NOMO-1 treated with dmso at 0.1 percent for 144 hours (cell line): Measurements from ENCODE around the gene SUGCT.

Experiments used
- DNase-seq: peaks from one replicate; lab custom pipeline; 2025; ENCODE audit not compliant: unreplicated experiment; lab: John Stamatoyannopoulos, UW

Gene SUGCT

DNA sequence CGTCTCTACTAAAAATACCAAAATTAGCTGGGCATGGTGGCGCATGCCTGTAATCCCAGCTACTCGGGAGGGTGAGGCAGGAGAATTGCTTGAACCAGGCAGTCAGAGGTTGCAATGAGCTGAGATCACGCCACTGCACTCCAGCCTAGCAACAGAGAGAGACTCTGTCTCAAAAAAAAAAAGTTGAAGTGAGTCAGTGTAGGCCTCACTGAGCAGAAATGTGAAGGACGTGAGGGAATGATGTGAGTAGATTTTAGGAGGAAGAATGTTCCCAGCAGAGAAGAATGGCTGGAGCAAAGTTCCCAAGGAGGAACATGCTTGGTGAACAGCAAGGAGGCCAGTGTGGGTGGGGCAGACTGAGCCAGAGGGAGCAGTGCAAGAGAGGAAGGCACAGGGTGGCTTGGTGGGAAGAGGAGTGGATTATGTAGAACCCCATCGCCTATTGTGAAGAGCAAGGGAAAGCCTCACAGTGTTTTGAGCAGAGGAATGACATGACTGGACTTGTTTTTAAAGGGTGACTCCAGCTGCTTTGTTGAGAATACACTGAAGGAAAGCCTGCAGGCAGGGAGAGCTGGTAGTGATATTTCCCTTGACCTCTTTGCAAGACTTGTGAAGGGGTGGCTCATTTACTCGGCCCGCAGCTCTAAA lies 708.7 kb downstream of the SUGCT start:
- DNase-seq, result no peak

DNA sequence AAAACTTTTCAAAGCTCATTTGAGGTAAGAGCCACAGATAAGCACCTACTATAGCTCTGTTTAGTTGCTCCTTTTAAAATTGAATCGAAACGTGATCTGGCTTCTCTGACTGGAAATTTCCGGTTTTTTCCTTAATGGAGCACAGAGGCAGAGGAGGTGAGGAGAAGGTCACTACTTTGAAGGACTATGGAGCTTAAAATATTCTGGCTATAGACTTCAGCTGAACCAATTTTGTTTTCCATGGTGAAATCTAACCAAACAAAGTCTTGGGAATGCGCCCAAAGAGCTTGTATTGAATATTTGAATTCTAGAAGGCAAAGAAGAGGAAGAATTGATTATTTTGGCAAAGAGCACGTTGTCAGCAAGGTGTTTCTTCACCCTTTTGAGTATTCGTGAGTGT lies 711.1 kb downstream of the SUGCT start:
- no peak for DNase-seq

DNA sequence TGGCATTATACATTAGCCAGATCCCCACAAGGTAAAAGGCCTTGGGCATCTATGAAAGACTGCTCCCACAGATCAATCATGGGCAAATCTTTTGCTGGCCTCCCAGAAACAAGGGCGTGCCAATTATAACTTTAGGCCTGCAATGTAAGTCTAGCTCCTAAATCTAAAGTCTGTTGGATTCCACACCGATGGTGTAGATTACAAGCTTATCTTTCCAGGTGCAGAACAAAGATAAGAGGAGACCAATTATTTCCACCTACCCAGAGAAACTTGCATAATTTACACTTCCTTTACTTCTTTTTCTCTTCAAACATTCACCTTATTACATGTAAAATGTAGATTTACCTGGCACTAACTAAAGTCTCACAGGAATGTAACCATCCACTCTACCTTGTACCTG lies 713.1 kb downstream of the SUGCT start:
- no peak for DNase-seq

DNA sequence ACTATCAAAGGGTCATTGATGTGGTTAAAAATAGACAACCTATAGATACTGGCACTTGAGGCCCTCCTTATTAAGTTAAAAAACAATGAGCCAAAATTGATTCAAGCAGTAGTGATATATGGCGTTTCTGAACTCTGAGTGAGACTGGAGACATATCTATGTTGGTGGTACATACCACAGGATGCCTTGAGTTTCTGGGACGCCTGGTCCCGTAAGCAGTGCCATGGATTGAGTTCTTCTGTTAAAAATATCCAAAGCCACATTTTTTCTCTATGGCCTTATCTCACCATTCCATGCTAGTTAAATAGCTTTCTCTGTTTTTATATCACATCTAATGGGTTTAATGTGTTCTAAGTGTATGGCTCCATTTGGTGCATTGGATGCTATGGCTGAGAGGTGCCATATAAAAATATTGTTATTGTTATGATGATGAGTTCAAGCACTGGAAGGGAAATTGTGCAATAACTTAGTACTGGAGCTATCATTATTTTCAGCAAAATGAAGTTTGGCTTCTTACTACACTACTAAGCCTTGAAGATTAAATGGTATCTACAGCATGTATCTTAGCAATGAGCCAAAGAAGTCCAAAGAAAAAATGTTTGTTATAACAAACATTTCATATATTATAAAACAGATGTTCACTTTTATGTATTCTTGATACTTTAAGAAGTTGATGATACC lies 713.9 kb downstream of the SUGCT start:
- DNase-seq, result no peak

DNA sequence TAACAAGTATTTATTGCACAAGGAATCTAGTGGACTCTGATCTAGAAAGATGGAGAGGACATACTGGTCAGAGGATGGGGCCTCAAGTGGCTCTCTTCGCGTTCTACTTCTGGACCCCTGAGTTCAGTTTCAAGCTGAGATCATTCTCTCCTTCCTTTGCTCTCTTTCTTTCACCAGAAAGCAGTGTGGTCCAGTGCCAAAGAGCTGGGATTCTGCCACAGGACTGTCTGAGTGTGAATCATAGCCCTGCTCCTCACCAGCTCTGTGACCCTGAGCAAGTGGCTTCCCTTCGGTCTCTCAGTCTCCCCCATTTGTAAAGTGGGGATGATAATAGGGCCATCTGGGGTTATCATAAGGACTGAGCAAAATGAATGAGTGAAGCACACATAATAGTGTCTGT lies 715.2 kb downstream of the SUGCT start:
- no peak for DNase-seq

DNA sequence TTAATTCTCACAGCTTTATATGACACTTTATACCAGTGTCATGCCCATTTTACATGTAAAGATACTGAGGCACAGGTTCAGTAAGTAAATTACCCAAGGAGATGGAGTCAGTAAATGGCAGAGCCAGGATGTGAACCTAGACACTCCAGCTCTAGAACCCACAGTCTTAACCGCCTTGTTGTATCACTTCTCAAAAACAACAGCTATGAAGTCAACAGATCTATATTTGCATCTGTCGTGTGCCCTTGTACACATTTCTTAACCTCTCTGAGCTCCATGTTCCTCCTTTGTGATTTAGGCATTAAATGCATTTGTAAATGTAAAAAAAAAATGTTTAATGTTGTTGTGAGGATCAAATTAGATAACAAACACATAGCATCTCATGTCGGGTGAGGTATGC lies 716.2 kb downstream of the SUGCT start:
- DNase-seq, result no peak

DNA sequence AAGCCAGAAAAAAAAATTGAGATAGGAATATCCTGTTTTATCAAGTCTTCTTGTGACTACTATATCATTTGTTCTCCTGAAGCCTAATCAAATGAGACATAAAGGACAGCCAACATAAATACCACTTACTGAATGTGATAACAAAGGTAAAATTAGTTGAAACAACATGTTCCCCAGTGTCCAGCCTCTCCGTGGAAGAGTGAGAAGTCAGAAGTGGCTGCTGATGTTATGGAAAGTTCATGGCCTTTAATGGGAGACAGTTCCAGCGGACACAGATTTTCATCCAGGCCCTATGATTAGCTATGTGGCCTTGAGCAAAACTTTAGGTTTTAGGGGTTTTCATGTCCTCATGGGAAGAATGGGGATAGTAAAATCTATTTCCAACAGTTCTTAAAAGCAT lies 724.3 kb downstream of the SUGCT start:
- DNase-seq, result no peak

DNA sequence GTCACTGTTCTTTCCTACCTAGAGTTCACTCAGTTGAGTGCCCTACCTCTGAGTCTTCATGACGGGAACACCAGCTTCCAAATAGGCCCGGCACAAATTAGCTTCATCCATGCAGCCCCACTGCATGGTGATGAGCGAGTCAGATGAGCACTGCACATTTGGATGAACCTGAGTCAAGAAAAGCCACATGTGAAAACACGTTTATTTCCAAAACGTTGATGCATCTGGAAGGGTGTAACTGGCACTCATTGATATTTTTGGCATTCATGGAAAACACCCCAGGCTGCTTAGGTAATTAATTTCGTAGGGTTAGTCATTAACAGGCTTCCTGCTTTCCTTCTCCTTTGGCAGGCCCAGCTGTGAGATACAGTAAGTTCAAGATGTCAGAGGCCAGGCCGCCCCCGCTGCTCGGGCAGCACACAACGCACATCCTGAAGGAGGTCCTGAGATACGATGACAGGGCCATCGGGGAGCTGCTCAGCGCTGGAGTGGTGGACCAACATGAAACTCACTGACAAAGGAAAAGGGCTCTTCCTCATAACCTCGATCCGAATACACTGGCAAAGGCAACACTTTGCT lies 725.2 kb downstream of the SUGCT start:
- DNase-seq, result no peak

DNA sequence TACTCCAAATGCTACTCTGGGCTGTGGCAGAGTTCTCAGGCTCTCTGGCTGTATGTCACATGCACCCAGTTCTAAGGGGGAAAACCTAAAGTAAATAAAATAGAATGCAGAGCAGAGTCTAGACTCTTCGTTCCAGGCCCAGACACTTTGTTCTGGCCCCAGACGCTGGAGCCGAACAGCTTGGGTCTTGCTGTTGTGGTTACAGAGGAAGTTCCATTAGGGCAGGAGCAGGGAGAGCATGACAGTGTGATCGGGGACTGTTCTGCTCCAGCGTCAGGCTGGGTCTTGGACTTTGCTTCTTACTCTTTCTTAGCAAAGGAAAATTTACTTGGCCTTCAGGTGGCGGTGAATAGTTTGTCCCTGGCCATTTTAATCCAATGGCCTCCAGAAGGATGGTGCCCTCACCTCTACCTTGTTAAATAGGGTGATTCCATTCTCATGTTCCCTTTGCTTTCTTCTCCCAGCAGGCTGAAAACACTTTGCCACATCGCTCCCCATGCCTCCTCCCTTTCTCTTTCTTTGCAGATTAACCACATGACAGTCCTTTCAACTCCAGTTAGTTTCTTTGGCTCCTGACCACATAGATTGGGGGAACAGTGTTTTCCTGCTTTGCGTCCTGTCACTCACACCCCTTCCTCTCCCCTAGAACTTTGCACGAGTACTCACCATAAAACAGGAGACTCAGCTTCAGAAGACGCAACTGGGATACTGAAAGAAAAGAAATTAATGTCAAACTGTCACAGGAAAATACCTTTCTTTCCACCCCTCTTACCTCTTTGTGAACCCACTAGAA lies 730.8 kb downstream of the SUGCT start:
- DNase-seq, result no peak

DNA sequence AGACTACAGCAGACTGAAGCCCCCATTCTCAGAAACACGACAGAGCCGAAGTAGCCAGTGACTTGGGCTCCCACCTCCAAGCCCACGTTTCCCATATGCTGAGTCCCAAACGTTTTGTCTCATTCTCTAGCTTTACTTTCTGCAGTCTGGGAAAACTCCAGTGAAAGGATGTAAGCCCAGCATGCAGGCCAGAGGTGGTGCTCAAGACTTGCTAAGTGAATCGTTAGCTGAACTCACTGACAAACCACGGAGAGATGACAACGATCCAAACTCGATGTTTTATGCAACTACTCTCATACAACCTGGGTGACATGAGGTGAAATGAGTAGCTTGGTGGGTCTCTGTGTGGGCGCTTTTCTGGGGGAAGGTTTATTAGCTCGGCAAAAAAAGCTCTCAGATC lies 731.8 kb downstream of the SUGCT start:
- DNase-seq, result no peak

DNA sequence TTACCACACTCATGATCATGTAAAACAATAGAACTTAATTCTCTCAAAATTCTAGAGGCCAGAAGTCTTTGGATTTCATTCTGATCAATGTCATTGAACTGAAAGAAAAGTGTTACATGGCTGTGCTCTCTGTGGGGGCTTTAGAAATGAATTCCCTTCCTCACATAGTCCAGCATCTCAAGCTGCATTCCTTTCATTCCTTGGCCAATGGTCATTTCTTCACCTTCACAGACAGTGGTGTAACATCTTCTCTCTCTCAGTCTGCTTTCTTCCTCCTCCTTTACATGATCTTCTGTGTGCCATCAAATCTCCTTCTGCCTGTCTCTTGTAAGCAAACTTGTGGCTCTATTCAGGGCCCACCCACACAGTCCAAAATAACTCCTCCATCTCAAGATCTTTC lies 735.3 kb downstream of the SUGCT start:
- no peak for DNase-seq

DNA sequence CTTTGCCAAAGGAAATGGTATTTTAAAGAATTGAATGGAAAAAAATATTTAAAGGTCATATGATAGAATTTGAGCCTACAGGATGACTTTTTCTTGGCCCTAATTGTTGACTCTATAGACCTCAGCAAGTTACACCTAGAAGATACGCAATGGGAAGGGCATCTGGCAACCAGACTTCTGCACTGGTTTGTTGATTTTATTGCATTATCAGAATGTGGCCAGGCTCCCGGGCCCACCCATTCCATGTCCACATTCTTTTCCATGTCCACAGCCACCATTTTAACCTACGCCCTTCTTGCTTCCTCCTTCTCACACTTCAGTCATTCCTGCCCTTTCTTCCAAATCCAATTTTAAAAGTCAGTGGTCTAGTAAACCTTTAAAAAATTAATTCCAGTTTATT lies 738.4 kb downstream of the SUGCT start:
- DNase-seq, result no peak

DNA sequence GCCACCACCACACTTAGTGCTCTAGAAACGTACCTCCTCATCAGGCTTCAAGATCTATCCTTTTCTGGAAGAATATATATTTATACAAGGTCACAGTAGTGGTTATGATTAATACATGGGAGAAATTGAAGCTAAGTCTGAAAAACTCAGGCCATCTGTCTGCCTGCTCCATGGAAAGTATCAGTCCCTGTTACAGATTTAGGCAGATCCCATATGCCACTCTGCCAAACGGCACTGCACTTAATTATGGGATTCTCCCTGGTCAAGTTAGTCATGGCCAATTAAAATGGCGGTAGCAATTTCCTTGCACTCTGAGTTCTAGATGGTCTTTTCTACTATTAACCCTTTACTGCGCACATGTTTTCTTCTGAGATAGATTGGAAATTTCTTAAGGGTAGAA lies 740.0 kb downstream of the SUGCT start:
- no peak for DNase-seq

DNA sequence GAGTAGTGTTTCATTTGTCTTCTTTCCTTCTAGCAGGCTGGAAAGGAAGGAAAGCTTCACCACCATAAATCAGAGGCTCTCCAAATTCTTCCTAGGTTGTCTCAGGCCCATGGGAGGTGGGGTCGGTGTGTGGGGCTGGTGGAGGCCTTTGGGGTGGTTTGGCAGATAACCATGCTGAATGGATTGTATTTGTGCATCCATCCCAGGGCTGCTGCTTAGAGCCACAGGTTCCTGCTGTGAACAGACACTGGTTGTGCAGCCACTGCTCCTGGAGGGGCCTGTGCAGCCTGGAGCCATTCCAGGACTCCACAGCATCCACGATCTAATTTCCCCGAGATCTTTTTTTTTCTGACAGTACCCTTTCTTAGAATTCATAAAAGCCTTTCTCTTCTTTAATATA lies 741.8 kb downstream of the SUGCT start:
- no peak for DNase-seq

DNA sequence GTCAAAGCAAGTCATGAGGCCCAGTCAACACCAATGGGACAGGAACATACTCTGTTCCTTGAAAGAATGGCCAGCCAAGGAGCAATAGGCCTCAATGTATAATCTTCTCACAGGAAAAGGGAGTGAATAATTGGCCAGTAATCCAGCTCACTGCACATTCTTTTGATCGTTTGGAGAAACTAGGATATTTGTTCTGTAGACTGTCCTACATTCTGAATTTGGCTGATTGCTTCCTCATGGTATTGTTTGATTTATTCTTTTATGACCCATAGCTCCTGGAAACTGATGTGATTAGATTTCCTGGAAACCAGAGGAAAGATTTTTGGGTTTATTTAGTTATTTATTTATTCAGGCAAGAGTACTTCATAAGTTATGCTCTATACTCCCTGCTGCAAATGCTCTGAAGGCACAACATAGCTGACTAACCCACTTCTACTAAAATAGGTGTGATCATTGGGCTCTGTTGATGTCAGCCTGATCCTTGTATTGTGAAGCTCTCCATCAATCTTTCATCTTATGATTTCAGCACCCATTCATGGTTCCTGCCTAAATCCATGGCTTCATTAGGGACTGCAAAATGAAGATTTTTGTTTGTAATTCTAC lies 745.2 kb downstream of the SUGCT start:
- DNase-seq, result no peak

DNA sequence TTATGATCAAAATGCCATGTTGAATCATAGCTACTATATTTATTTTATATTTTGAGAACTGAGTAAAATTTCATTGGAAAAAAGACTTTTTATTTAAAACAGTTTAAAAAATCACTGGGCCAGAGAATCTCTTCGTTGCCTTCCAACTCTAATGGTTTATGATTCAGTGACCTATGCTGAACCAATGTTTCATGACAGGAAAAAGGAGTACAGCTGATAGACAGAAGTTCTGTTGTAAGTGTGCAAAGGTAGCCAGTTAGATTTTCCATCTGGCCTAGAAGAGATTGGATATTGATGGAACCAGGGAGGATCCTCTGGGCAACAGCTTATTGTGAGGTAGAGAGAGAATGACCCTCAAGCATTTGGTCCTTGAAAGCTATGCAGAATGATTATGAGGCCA lies 745.8 kb downstream of the SUGCT start:
- DNase-seq, result no peak

DNA sequence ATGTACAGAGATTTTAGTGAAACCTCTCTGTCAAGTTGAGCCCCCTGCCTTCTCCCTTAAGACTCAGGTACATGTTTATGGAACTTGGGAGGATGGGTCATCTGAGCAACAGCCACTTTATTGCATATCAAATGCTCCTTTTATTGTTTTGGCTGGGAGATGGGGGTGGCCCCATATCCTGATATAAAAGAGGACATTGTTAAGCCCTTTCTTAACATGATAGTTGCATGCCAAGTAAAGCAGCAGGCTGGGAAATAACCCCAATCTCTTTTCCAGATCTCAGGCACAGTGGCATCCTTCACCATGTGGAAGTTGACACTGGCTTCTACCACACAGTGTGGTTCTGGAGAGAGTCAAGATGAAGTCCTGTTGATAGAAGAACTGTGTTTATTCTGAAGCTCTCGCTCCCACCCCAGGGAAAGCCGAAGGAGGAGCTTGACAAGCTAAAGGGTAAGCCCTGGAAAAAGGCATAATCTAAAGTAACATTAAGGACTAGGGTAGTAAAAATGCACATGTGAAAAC lies 746.7 kb downstream of the SUGCT start:
- DNase-seq, result no peak

DNA sequence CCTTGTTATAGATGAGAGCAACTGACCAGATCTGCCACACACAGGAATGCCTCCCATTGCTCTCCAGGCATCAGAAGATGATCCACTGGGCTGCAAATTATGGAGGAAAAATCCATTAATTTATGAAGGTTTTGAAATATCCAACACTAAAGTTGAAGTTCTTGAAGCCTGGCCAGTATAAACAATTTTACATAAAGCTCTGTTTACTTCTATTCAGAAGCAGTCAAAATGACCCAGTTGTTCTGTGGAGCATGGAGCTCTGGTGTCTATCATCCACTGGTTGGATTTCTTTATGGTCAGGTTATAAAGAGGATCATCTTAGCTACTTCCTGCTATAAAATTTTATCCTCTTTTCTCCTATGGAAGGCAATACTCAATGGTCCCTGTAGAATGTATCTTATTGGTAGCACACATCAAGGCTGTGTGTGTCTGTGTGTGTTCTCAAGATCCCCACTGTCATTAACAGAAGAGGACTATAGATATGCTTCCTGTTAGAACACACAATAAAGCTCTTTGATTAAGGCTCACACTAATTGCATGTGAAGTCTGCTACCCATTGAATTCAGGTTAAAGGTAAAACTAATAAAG lies 747.4 kb downstream of the SUGCT start:
- no peak for DNase-seq

DNA sequence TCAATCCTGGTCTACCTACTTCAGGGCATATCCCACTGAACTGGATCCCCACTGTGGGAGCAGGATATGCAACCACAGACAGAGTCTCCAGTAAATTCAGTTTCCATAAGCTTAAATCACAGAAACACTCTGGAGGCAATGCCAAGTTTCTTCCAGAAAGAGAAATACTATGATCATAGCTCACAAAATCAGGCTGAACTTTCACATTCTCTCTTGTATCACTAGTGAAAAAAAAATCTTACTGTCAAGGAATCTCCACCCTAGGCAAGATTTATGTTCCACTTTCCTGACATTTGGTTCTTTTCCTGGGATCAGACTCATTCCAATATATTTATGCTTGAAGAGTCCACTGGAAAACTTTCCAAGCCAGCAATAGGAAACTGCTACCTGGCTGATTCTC lies 749.0 kb downstream of the SUGCT start:
- DNase-seq, result no peak

DNA sequence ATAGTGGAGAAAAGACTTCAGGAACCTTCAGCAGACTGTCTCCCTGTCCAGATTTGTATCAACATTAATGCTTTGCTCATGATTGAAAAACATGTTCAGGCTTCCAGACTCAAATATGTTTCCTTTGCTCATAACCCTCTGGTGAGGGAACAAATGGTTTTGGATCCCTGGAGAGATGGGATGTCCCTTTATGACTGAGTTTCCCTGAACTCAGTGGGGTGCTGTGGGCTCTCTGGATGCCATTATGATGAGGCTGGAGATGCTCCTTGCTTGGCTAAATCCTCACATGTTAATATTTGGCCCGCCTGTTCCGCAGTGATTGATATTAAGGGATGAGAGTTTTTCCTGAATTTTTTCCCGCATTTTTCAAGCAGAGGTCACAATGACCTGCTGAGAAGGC lies 749.4 kb downstream of the SUGCT start:
- DNase-seq, result no peak

DNA sequence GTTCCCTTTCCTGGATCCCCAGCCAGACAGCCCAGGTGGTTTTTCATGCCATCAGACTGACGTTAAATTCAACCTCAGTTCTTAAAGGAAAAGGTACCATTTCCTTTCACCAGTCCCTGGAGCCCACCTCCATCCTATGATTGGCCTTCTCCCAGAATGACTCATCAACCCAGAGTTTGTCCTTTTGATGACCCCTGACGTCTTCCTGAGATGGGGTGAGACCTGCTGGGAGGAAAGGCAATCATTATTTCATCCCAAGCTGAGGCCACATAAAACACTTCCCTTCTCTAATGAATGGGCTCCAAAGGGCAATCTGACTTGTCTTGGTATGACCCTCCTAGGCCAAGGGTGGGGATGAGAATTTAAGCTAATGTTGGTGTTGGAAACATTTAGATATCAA lies 750.7 kb downstream of the SUGCT start:
- DNase-seq, result no peak
